Astrocyte (in vitro differentiated cells and primary cell): ENCODE results near the gene CDC42EP1. TPM values are rescaled to one million over a fixed set of nuclear protein-coding genes. Genes with fewer than 3 reads are reported as not detected.

Experiments used
- DNase-seq: peaks from one replicate; pipeline ENCODE4 v3.0.0-alpha.2; 2010; ENCODE audit warnings: low read depth
- FAIRE-seq: peaks from 2 replicates; lab custom pipeline; 2011; peaks lifted over from hg19 to GRCh38; lab: Jason Lieb, UNC
- H2AFZ ChIP-seq: 2 replicates; pipeline ENCODE4 v1.6.0; 2012; ENCODE audit warnings: low read depth, low read length, inconsistent platforms
- H3K27ac ChIP-seq: 2 replicates; pipeline ENCODE4 v1.5.1; 2011; ENCODE audit warnings: low read depth, low read length, inconsistent platforms
- H3K27me3 ChIP-seq: 2 replicates; pipeline ENCODE4 v1.6.0; 2011; ENCODE audit warnings: low read length, inconsistent platforms; ENCODE audit not compliant: insufficient read depth
- H3K36me3 ChIP-seq: 2 replicates; pipeline ENCODE4 v1.5.1; 2011; ENCODE audit warnings: low read length, inconsistent platforms; ENCODE audit not compliant: insufficient read depth
- H3K4me1 ChIP-seq: 2 replicates; pipeline ENCODE4 v1.5.1; 2011; ENCODE audit warnings: low read length, inconsistent platforms; ENCODE audit not compliant: insufficient read depth
- H3K4me2 ChIP-seq: 2 replicates; pipeline ENCODE4 v1.6.0; 2012; ENCODE audit warnings: low read length, inconsistent platforms
- H3K4me3 ChIP-seq: 2 replicates; pipeline ENCODE4 v1.5.1; 2011; ENCODE audit warnings: low read depth, mild to moderate bottlenecking, low read length, inconsistent platforms; ENCODE audit not compliant: insufficient read depth
- H3K79me2 ChIP-seq: 2 replicates; pipeline ENCODE4 v1.6.0; 2012; ENCODE audit warnings: mild to moderate bottlenecking, low read length, inconsistent platforms; ENCODE audit not compliant: insufficient read depth
- H3K9ac ChIP-seq: 2 replicates; pipeline ENCODE4 v1.6.0; 2012; ENCODE audit warnings: mild to moderate bottlenecking, low read length, inconsistent platforms
- H3K9me3 ChIP-seq: 2 replicates; pipeline ENCODE4 v1.5.1; 2012; ENCODE audit warnings: low read depth, mild to moderate bottlenecking, low read length, inconsistent platforms; ENCODE audit not compliant: insufficient read depth
- H4K20me1 ChIP-seq: 2 replicates; pipeline ENCODE4 v1.6.0; 2012; ENCODE audit warnings: low read length, inconsistent platforms; ENCODE audit not compliant: insufficient read depth
- H3K27ac Mint-ChIP-seq: one replicate; pipeline ENCODE4 v1.8.0; 2021; ENCODE audit warnings: mild to moderate bottlenecking, mixed read lengths; ENCODE audit not compliant: unreplicated experiment
- H3K27me3 Mint-ChIP-seq: one replicate; pipeline ENCODE4 v1.8.0; 2021; ENCODE audit warnings: low read depth, mixed read lengths; ENCODE audit not compliant: unreplicated experiment
- H3K36me3 Mint-ChIP-seq: one replicate; pipeline ENCODE4 v1.8.0; 2021; ENCODE audit warnings: low read depth, mixed read lengths; ENCODE audit not compliant: unreplicated experiment
- H3K4me1 Mint-ChIP-seq: one replicate; pipeline ENCODE4 v1.8.0; 2021; ENCODE audit warnings: low read depth, mixed read lengths; ENCODE audit not compliant: unreplicated experiment
- H3K4me3 Mint-ChIP-seq: one replicate; pipeline ENCODE4 v1.8.0; 2021; ENCODE audit warnings: mild to moderate bottlenecking, moderate library complexity, mixed read lengths; ENCODE audit not compliant: unreplicated experiment
- H3K9me3 Mint-ChIP-seq: one replicate; pipeline ENCODE4 v1.8.0; 2021; ENCODE audit warnings: mild to moderate bottlenecking, mixed read lengths; ENCODE audit not compliant: unreplicated experiment
- EZH2 ChIP-seq: IDR thresholded peaks from 2 replicates; pipeline ENCODE4 v1.6.1; 2012; ENCODE audit warnings: mild to moderate bottlenecking, low read length, inconsistent platforms; ENCODE audit not compliant: insufficient read depth
- total RNA-seq: library from RNA; stranded (reverse); gene quantifications from 2 replicates; pipeline ENCODE4 v1.2.1, GENCODE V29; 2021
- TF ChIP-seq, protein P1 (sequence below): IDR thresholded peaks from 2 replicates; pipeline ENCODE4 v1.5.1; 2011; ENCODE audit warnings: low read depth, mild to moderate bottlenecking, inconsistent platforms, low read length, moderate library complexity; ENCODE audit not compliant: insufficient read depth

CDC42EP1 gene
- total RNA-seq, 1 donor from 2014 or later = 106 TPM

DNA sequence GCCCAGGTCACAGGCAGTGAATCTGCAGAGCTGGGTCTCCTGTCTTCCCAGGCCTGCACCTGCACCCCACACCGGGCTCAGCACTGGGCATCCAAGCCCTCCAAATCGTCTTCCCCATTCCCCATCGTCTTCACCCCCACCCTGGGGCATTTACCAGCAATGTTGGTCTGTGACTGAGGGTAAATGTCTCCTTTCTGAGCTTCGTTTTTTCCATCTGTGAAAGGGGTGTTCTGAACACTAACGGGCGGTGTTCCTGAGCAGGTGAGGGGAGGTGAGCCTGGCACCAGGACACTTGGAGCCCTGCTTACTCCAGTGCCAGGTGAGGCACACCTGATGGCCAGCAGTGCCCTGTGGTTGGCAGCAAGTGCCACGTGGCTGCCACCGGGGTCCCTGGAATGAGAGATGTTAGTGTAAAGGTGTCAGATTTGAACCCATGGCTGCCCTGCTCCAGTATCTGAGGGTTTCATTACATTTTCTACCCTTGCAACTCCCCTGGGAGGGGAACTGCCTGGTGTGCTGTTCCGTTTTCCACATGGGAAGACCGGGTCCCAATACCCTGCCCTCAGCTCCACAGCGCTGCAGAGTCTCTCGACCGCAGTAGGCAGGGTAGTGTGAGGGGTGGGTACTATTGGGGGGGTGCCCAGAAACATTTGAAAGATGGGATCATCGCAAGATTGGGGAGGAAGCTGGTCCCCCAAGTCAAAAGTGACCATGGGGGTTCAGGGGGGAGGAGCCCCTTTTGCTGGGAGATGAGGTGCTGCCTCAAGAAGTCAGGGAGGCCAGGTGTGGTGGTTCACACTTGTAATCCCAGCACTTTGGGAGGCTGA is 2.0 kb downstream of the CDC42EP1 start:
- peaks cover 72% of the 10 kb centered on the region for H3K79me2 ChIP-seq
- H3K27ac ChIP-seq = peak overlapping the region; percentile 92
- no peaks in the 10 kb centered on the region for H3K9me3 Mint-ChIP-seq

DNA sequence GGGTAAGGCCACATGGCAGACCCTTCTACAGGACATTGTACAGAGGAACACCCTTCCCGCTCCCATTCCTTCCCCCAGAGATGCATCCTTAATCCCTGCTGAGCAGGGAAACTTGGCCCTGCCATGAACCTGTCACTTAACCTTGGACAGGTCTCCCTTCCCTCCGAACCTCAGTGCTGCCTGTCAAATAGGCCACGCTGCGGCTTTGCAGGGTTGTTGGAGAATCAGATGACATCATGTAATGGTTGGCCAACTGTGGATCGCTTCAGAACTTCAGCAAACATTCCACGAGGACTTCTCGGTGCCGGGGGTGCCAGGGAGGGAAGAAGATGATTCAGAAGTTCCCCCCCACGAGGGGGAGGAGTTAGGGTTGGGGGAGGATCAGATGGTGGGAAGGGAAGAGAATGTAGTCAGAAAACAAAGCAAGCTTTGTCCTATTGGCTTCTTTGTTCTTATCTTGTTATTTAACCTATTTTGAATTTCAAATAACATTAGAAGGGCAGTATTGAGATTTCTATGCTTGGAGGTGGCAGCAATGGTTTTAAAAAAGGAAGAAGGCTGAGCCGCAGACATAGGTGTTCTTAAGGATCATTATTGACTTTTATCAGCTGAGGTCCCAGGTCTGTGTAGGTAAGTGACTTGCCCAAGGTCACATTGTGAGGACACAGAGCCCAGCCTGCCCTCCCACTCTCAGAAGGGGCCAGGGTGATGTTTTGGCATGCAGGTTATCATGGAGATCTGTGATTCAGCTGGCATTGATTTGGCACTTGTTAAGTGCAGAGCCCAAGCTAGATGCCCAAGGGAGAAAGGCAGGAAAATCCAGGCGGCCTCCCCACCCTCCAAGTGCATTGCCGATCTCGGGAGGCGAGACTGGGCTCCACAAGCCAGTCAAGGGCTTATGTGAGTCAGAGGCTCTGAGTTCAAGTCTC is 3.1 kb downstream of the CDC42EP1 start:
- Histone ChIP-seq H3K4me2 (peak overlapping the region; percentile 85), H3K9me3 (no peaks in the 10 kb centered on the region), H3K27ac (peak overlapping the region; percentile 92), H3K36me3 (peaks cover 11% of the 10 kb centered on the region), H3K4me1 (peaks cover 61% of the 10 kb centered on the region), H3K4me3 (peak overlapping the region; percentile 51), H2AFZ (no peak overlapping the region), H4K20me1 (peaks cover 65% of the 10 kb centered on the region), H3K9ac (peak overlapping the region; percentile 100), H3K79me2 (peaks cover 82% of the 10 kb centered on the region), H3K27me3 (no peaks in the 10 kb centered on the region)
- Mint-ChIP-seq H3K36me3 (peaks cover 4% of the 10 kb centered on the region), H3K4me1 (peaks cover 42% of the 10 kb centered on the region), H3K9me3 (no peaks in the 10 kb centered on the region), H3K27me3 (no peaks in the 10 kb centered on the region), H3K27ac (peak overlapping the region; percentile 95), H3K4me3 (peak overlapping the region; percentile 85)
- TF ChIP-seq EZH2 = no peak
- TF ChIP-seq, protein P1, sequence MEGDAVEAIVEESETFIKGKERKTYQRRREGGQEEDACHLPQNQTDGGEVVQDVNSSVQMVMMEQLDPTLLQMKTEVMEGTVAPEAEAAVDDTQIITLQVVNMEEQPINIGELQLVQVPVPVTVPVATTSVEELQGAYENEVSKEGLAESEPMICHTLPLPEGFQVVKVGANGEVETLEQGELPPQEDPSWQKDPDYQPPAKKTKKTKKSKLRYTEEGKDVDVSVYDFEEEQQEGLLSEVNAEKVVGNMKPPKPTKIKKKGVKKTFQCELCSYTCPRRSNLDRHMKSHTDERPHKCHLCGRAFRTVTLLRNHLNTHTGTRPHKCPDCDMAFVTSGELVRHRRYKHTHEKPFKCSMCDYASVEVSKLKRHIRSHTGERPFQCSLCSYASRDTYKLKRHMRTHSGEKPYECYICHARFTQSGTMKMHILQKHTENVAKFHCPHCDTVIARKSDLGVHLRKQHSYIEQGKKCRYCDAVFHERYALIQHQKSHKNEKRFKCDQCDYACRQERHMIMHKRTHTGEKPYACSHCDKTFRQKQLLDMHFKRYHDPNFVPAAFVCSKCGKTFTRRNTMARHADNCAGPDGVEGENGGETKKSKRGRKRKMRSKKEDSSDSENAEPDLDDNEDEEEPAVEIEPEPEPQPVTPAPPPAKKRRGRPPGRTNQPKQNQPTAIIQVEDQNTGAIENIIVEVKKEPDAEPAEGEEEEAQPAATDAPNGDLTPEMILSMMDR = no peak
- FAIRE-seq (peak; percentile 99), DNase-seq (peak; percentile 96)

More for the DNA sequence above, 2.0 kb downstream of the CDC42EP1 start:
- H3K27me3 ChIP-seq = no peaks in the 10 kb centered on the region
- no peaks in the 10 kb centered on the region for H3K9me3 ChIP-seq
- DNase-seq (no peak), FAIRE-seq (no peak)
- peaks cover 56% of the 10 kb centered on the region for H3K4me1 ChIP-seq
- peak overlapping the region; percentile 89 for H3K4me3 ChIP-seq
- Mint-ChIP-seq H3K4me1 (peaks cover 39% of the 10 kb centered on the region), H3K27me3 (no peaks in the 10 kb centered on the region), H3K36me3 (no peaks in the 10 kb centered on the region), H3K27ac (peak overlapping the region; percentile 90), H3K4me3 (peak overlapping the region; percentile 85)
- H3K36me3 ChIP-seq = peaks cover 6% of the 10 kb centered on the region
- peak overlapping the region; percentile 100 for H3K9ac ChIP-seq
- H2AFZ ChIP-seq = no peak overlapping the region
- H3K4me2 ChIP-seq = peak overlapping the region; percentile 85
- peaks cover 54% of the 10 kb centered on the region for H4K20me1 ChIP-seq
- TF ChIP-seq EZH2 = no peak
- TF ChIP-seq, protein P1 = no peak
